ENCODE data around the gene SIRT1.
"Not testable (repeated sequence)": the region's sequence is repeated elsewhere in the genome, so short reads cannot be mapped to it uniquely, and the experiment has no call there.

Gene SIRT1

DNA sequence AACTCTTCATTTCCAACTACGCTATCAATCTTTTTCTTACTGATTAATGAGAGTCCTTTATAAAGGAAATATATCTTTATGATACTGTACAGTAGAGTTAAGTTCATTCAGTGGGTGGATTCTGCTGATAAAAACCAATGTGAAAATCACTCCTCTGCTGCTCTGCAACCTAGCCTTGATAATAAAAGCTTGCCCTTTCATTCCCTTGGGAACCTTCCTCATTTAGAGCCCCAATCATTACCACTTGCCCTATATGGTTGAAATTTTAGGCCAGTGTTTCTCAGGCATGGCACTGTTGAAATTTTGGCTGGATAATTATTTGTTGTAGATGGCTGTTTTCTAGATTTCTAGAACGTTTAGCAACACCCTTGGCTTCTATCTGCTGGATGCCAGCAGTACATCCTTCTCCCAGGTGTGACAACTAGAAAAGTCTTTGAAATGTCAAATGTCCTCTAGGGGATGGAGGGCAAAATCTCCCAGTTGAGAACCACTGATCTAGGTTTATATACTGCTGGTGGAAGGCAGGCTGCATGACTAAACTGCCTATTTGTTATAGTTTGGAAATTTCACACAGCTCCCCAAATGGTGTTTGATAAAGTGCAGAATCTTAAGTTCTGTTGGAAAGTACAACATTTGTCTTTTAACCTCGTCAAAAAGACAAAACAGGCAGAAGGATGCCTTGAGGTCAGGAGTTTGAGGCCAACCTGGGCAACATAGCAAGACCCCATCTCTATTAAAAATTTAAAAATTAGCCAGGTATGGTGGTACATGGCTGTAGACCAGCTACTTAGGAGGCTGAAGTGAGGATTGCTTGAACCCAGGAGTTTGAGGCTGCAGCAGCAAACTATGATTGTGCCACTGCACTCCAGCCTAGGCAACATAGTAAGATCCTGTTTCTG, 8.9 kb upstream of the SIRT1 start:
- no peak for DNase-seq (ENCODE audit: extremely low read depth in 1 of 2, low read depth in 1 of 2)

- DNase-seq (ENCODE audit: extremely low read depth in 1 of 2, low read depth in 1 of 2) = not testable (repeated sequence)
Observed at GRCh38 chr10:67877421-67877820, 7.0 kb upstream of the SIRT1 start.

- no peak for DNase-seq (ENCODE audit: extremely low read depth in 1 of 2, low read depth in 1 of 2)
Observed at GRCh38 chr10:67878133-67878532, 6.3 kb upstream of the SIRT1 start.

GRCh38 chr10:67883710-67884312, 645 bp upstream of the SIRT1 start:
- no peak for DNase-seq (ENCODE audit: extremely low read depth in 1 of 2, low read depth in 1 of 2)

DNA sequence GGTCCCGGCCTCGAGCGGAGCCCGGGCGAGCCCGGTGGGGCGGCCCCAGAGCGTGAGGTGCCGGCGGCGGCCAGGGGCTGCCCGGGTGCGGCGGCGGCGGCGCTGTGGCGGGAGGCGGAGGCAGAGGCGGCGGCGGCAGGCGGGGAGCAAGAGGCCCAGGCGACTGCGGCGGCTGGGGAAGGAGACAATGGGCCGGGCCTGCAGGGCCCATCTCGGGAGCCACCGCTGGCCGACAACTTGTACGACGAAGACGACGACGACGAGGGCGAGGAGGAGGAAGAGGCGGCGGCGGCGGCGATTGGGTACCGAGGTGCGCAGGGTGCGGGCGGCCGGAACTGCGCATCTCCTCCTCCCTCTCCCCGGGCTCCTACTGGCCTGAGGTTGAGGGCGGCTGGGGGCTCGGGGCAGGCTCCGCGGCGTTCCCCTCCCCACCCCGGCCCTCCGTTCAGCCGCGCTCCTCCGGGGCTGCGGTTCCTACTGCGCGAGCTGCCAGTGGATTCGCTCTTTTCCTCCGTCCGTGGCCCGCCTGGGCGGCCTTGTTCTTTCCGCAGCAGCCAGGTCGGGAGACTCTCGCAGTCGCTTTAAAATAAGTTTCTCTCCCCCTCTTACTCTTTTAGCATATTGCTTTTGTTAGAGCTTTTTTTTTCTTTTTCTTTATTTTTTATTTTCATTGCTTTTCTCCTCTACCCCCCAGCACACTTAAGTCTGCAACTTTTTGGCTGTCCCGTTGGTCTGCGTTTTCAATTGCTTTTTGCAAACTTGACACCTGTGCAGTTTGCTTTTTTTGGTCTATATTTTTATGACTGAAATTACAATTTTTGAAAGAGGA, 600 bp downstream of the SIRT1 start:
- DNase-seq (ENCODE audit: extremely low read depth in 1 of 2, low read depth in 1 of 2) = peak; percentile 21 to 51

- DNase-seq (ENCODE audit: extremely low read depth in 1 of 2, low read depth in 1 of 2) = no peak
Observed at GRCh38 chr10:67893637-67894036, 9.2 kb downstream of the SIRT1 start.

- no peak for DNase-seq (ENCODE audit: extremely low read depth in 1 of 2, low read depth in 1 of 2)
Observed at GRCh38 chr10:67903581-67903980, 19.1 kb downstream of the SIRT1 start.

GRCh38 chr10:67912331-67912946, 28.0 kb downstream of the SIRT1 start:
- no peak for DNase-seq (ENCODE audit: extremely low read depth in 1 of 2, low read depth in 1 of 2)

- no peak for DNase-seq (ENCODE audit: extremely low read depth in 1 of 2, low read depth in 1 of 2)
Observed at GRCh38 chr10:67914777-67915340, 30.4 kb downstream of the SIRT1 start.

DNA sequence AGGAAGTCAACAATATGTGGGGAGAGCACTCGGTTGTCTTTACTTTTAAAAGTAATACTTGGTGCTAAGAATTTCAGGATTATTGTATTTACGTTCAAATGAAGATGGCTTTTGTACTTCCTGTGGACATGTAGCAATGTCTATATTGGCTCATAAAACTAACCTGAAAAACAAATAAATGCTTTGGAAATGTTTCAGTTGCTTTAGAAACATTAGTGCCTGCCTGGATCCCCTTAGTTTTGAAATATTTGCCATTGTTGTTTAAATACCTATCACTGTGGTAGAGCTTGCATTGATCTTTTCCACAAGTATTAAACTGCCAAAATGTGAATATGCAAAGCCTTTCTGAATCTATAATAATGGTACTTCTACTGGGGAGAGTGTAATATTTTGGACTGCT, 32.7 kb downstream of the SIRT1 start:
- DNase-seq (ENCODE audit: extremely low read depth in 1 of 2, low read depth in 1 of 2) = no peak

DNA sequence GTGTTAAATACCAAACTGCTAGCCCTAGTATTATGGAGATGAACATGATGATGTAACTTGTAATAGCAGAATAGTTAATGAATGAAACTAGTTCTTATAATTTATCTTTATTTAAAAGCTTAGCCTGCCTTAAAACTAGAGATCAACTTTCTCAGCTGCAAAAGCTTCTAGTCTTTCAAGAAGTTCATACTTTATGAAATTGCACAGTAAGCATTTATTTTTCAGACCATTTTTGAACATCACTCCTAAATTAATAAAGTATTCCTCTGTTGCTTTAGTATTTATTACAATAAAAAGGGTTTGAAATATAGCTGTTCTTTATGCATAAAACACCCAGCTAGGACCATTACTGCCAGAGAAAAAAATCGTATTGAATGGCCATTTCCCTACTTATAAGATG, 33.2 kb downstream of the SIRT1 start:
- no peak for DNase-seq (ENCODE audit: extremely low read depth in 1 of 2, low read depth in 1 of 2)

DNA sequence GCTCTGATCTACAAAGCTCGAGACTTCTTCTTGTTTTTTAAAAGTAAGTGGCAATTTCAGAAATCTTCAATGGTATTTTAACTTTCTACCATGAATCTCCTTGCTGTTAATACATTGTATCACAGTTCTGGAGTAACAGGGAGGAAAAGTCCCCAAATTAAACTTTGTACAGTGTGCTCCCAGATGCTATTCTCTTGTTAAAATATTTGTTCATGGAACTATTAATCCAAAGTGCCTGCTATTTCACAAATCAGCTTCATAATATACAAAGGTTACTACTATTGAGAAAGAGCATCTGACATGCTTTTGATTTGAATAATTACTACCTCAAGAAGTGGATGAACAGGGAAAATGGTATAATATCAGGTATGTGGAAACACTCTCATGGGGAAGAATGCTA, 36.6 kb downstream of the SIRT1 start:
- no peak for DNase-seq (ENCODE audit: extremely low read depth in 1 of 2, low read depth in 1 of 2)

GRCh38 chr10:67923551-67923950, 39.1 kb downstream of the SIRT1 start:
- no peak for DNase-seq (ENCODE audit: extremely low read depth in 1 of 2, low read depth in 1 of 2)

DNA sequence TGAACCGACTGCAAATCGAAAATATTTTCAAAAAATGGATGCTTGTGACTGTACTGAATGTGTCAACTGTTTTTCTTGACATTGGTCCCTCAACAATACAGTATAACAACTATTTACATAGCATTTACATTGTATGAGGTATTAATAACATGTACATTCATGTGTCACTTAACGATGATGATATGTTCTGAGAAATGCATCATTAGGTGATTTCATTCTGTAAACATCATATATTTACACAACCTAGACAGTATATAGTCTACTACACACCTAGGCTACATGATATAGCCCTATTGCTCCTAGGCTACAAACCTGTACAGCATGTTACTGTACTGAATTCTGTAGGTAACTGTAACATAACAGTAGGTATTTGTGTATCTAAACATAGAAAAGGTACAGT, 39.7 kb downstream of the SIRT1 start:
- no peak for DNase-seq (ENCODE audit: extremely low read depth in 1 of 2, low read depth in 1 of 2)

DNA sequence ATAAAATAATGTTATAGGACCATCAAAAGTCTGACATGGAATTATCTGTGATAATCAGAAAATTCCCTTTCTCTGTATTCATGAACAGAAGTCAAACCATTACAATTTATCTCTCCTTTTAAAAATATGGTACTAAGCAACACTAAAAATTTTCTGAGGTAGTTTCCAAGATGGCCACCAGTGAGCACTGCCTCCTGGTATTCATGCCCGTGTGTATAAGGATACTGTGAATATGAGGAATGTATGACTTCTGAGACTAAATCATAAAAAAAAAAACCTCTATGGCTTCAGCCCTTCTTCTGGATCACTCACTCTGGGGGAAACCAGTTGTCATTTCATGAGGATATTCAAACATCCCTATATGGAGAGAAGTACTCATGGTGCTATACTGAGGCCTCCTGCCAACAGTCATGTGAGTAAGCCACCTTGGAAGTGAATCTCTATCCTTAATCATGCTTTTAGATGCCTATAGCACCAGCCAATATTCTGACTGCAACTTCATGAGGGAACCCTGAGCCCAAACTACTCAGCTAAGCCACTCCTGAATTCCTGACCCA, 41.1 kb downstream of the SIRT1 start:
- no peak for DNase-seq (ENCODE audit: extremely low read depth in 1 of 2, low read depth in 1 of 2)

DNA sequence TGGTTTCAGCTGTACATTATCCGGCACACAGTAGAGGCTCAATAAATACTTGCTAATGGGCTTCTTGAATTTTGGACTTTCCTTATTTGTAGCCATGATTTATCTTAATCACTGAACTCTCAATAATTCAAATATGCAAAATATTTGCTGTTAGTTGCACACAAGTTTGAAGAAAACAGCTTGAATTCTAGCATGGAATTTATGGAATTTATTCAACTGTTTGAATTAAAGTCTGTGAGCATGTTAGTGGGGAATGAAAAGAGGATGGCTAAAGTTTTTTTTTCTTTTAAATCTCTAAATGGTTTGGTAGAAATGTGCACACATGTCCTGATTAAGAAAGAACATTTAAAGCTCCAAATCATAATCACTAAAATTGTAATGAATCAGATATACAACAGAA, 42.5 kb downstream of the SIRT1 start:
- no peak for DNase-seq (ENCODE audit: extremely low read depth in 1 of 2, low read depth in 1 of 2)

DNA sequence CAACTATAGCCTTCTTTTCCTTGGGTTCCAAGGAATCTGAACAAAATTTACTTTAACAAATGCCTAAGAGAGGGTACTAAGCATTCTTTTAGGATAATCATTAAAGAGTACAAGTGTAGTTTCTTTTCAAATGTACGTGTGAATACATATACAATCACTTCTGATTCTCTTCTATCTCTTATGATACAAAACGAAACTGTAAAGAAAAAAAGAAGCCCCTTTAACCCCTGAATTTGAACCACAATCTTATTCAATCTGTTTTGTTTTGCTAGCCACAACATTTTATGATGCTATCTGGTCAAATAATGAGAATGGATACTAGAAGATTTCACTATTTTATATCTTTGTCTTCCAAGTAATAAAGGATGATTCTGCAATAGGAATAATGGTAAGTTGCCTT, 48.7 kb downstream of the SIRT1 start:
- no peak for DNase-seq (ENCODE audit: extremely low read depth in 1 of 2, low read depth in 1 of 2)

DNA sequence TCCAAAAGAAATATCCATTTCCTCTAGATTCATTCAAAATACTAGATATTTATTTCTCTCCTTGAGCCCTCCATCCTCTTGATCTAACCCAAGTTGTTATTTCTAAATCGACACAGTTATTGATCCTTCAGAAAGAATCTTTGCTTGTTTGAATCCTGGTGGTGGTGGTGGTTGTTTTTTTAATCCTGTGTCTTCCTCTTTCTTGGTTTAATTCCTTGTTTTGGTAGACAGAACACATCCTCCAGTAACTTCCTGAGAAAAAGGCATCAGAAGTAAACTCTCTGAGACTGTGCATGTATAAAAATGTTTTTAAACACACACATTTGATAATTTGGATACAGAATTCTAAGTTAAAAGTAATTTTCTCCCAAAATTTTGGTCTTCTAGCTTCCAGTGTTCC, 49.9 kb downstream of the SIRT1 start:
- DNase-seq (ENCODE audit: extremely low read depth in 1 of 2, low read depth in 1 of 2) = no peak

DNA sequence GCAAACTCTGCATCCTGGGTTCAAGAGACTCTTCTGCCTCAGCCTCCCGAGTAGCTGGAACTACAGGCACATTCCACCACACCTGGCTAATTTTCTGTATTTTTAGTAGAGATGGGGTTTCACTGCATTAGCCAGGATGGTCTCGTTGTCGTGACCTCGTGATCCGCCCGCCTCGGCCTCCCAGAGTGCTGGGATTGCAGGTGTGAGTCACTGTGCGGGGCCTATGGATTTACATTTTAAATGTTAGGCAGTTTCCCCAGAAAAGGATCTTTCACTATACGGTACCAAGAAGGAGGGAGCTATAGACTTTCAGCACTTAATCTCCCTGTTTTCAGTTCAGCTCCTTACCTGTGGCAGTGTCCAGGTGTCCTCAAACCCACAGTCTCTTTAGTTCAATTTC, 50.8 kb downstream of the SIRT1 start:
- DNase-seq (ENCODE audit: extremely low read depth in 1 of 2, low read depth in 1 of 2) = no peak

DNA sequence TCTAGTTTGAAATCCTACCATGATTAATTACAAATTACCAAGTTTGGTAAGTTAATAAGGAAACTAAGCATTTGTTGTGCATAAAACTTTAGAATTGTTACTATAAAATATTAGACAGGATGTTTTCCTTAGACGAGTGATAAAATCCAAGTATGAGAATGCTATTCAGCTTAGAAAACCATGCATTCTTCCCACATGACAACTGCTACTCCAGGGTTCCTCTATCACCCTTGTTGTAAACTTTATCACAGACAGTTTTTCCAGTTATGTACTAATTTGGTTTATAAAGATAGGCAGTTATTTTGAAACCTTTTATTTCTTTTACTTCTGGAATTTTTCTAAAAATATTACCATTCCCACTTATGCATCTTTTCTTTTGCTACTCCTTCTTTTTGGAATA, 52.0 kb downstream of the SIRT1 start:
- no peak for DNase-seq (ENCODE audit: extremely low read depth in 1 of 2, low read depth in 1 of 2)

DNA sequence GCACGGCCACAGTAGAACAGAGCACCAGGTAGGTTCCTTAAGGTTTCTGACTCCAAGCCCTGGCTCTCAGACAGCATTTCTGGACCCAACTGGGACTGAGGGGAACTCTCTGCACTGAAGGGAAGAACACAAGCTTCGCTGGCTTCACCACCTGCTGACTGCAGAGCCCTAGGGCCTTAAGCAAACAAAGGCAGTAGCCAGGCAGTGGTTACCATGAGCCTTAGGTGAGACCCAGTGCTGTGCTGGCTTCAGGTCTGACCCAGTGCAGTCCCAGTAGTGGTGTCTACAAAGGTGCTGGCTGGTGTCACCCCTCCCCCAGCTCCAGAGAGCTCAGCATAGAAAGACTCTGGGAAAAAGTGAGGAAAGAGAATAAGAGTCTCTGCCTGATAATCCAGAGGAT, 59.5 kb downstream of the SIRT1 start:
- no peak for DNase-seq (ENCODE audit: extremely low read depth in 1 of 2, low read depth in 1 of 2)

Measured in activated CD8-positive, alpha-beta memory T cell treated with anti-CD3 and anti-CD28 coated beads for 1 hour (primary cell).